PC-3 (cell line): ENCODE data around the gene CTNND2.

Experiments
- CTCF ChIP-seq: fragments of 300-600 bp; sonication (generic); conservative IDR thresholded peaks from 2 replicates; pipeline ENCODE4 v1.5.1; 2017; ENCODE audit warnings: antibody characterized with exemption, low read depth, mild to moderate bottlenecking, low read length
- EZH2 ChIP-seq: fragments of 300-600 bp; sonication (generic); IDR thresholded peaks from one replicate; pipeline ENCODE4 v1.6.1; 2017; ENCODE audit warnings: antibody characterized with exemption, mild to moderate bottlenecking, low read length; ENCODE audit not compliant: unreplicated experiment

- TF ChIP-seq CTCF (no peak), EZH2 (no peak)
Measured at GRCh38 chr5:11044581-11044980, 859.7 kb downstream of the CTNND2 start.
